ENCODE data around the gene HECW1.
"Not testable (repeated sequence)": the region's sequence is repeated elsewhere in the genome, so short reads cannot be mapped to it uniquely, and the experiment has no call there.

Gene HECW1

GRCh38 chr7:43479543-43479942 is 367.1 kb downstream of the HECW1 start:
- Histone ChIP-seq H3K9me3 (ENCODE audit: control extremely low read depth in 1 of 5, control insufficient read depth in 4 of 5, insufficient read depth in 2 of 5, low read depth in 1 of 5, low read length in 4 of 5) (no peaks in the 10 kb centered on the region), H3K36me3 (ENCODE audit: control insufficient read depth in 4 of 4, insufficient read depth in 4 of 4, low read length in 3 of 4) (no peaks in the 10 kb centered on the region), H3K27ac (ENCODE audit: insufficient read depth in 1 of 2, low read depth in 1 of 2, low read length in 2 of 2, poor library complexity in 1 of 2, severe bottlenecking in 2 of 2) (no peak overlapping the region), H3K27me3 (replicated peaks in 2 of 5; ENCODE audit: control insufficient read depth in 4 of 5, insufficient read depth in 5 of 5, low read length in 4 of 5) (peaks cover 0 to 6% (median 0%) of the 10 kb centered on the region in 5 experiments), H3K4me1 (ENCODE audit: control extremely low read depth in 1 of 4, control insufficient read depth in 4 of 4, insufficient read depth in 4 of 4, low read length in 3 of 4) (no peaks in the 10 kb centered on the region), H3K4me3 (ENCODE audit: control insufficient read depth in 1 of 7, extremely low read depth in 1 of 7, insufficient read depth in 4 of 7, low read depth in 2 of 7, low read length in 6 of 7) (no peak overlapping the region)
- 98% methylated on average over 10 of the region's 14 CpGs for WGBS (ENCODE audit: insufficient coverage)
- POLR2A ChIA-PET, result interaction anchor here (0.5 kb wide), 1 partner anchor 95 kb away, joined by 3 read pairs; no protein-coding TSS in a partner anchor
- CTCF ChIA-PET, result no interaction called here
- no peak for DNase-seq

- 86% methylated on average over 1 of the region's 4 CpGs for WGBS (ENCODE audit: insufficient coverage)
- ChIA-PET POLR2A (no interaction called here), CTCF (no interaction called here)
- Histone ChIP-seq H3K27me3 (replicated peaks in 2 of 5; ENCODE audit: control insufficient read depth in 4 of 5, insufficient read depth in 5 of 5, low read length in 4 of 5) (peaks cover 0 to 6% (median 0%) of the 10 kb centered on the region in 5 experiments), H3K4me3 (ENCODE audit: control insufficient read depth in 1 of 7, extremely low read depth in 1 of 7, insufficient read depth in 4 of 7, low read depth in 2 of 7, low read length in 6 of 7) (no peak overlapping the region), H3K9me3 (ENCODE audit: control extremely low read depth in 1 of 5, control insufficient read depth in 4 of 5, insufficient read depth in 2 of 5, low read depth in 1 of 5, low read length in 4 of 5) (no peaks in the 10 kb centered on the region), H3K36me3 (ENCODE audit: control insufficient read depth in 4 of 4, insufficient read depth in 4 of 4, low read length in 3 of 4) (no peaks in the 10 kb centered on the region), H3K27ac (ENCODE audit: insufficient read depth in 1 of 2, low read depth in 1 of 2, low read length in 2 of 2, poor library complexity in 1 of 2, severe bottlenecking in 2 of 2) (no peak overlapping the region), H3K4me1 (ENCODE audit: control extremely low read depth in 1 of 4, control insufficient read depth in 4 of 4, insufficient read depth in 4 of 4, low read length in 3 of 4) (no peaks in the 10 kb centered on the region)
- DNase-seq, result no peak
These were observed 368.1 kb downstream of the HECW1 start for GRCh38 chr7:43480581-43480980.

GRCh38 chr7:43481902-43482678 is 369.6 kb downstream of the HECW1 start:
- Histone ChIP-seq H3K27ac (ENCODE audit: insufficient read depth in 1 of 2, low read depth in 1 of 2, low read length in 2 of 2, poor library complexity in 1 of 2, severe bottlenecking in 2 of 2) (no peak overlapping the region), H3K4me1 (ENCODE audit: control extremely low read depth in 1 of 4, control insufficient read depth in 4 of 4, insufficient read depth in 4 of 4, low read length in 3 of 4) (no peaks in the 10 kb centered on the region), H3K36me3 (ENCODE audit: control insufficient read depth in 4 of 4, insufficient read depth in 4 of 4, low read length in 3 of 4) (no peaks in the 10 kb centered on the region), H3K4me3 (ENCODE audit: control insufficient read depth in 1 of 7, extremely low read depth in 1 of 7, insufficient read depth in 4 of 7, low read depth in 2 of 7, low read length in 6 of 7) (no peak overlapping the region), H3K9me3 (ENCODE audit: control extremely low read depth in 1 of 5, control insufficient read depth in 4 of 5, insufficient read depth in 2 of 5, low read depth in 1 of 5, low read length in 4 of 5) (no peaks in the 10 kb centered on the region), H3K27me3 (replicated peaks in 2 of 5; ENCODE audit: control insufficient read depth in 4 of 5, insufficient read depth in 5 of 5, low read length in 4 of 5) (peaks cover 0 to 6% (median 0%) of the 10 kb centered on the region in 5 experiments)
- 93% methylated on average over 6 of the region's 8 CpGs for WGBS (ENCODE audit: insufficient coverage)
- DNase-seq, result no peak
- CTCF ChIA-PET, result no interaction called here
- POLR2A ChIA-PET, result no interaction called here

- Histone ChIP-seq H3K36me3 (ENCODE audit: control insufficient read depth in 4 of 4, insufficient read depth in 4 of 4, low read length in 3 of 4) (no peaks in the 10 kb centered on the region), H3K27me3 (replicated peaks in 2 of 5; ENCODE audit: control insufficient read depth in 4 of 5, insufficient read depth in 5 of 5, low read length in 4 of 5) (peaks cover 0 to 6% (median 0%) of the 10 kb centered on the region in 5 experiments), H3K27ac (ENCODE audit: insufficient read depth in 1 of 2, low read depth in 1 of 2, low read length in 2 of 2, poor library complexity in 1 of 2, severe bottlenecking in 2 of 2) (no peak overlapping the region), H3K9me3 (ENCODE audit: control extremely low read depth in 1 of 5, control insufficient read depth in 4 of 5, insufficient read depth in 2 of 5, low read depth in 1 of 5, low read length in 4 of 5) (no peaks in the 10 kb centered on the region), H3K4me3 (ENCODE audit: control insufficient read depth in 1 of 7, extremely low read depth in 1 of 7, insufficient read depth in 4 of 7, low read depth in 2 of 7, low read length in 6 of 7) (no peak overlapping the region), H3K4me1 (ENCODE audit: control extremely low read depth in 1 of 4, control insufficient read depth in 4 of 4, insufficient read depth in 4 of 4, low read length in 3 of 4) (no peaks in the 10 kb centered on the region)
- no peak for DNase-seq
- POLR2A ChIA-PET, result no interaction called here
- CTCF ChIA-PET, result no interaction called here
- WGBS (ENCODE audit: insufficient coverage), result 100% methylated on average over 3 of the region's 5 CpGs
These were observed 370.3 kb downstream of the HECW1 start for GRCh38 chr7:43482679-43483252.

GRCh38 chr7:43484678-43485395 is 372.4 kb downstream of the HECW1 start:
- CTCF ChIA-PET, result no interaction called here
- 53% methylated on average over 2 of the region's 6 CpGs for WGBS (ENCODE audit: insufficient coverage)

GRCh38 chr7:43485580-43485979 is 373.1 kb downstream of the HECW1 start:
- CTCF ChIA-PET, result no interaction called here
- Histone ChIP-seq H3K27ac (ENCODE audit: insufficient read depth in 1 of 2, low read depth in 1 of 2, low read length in 2 of 2, poor library complexity in 1 of 2, severe bottlenecking in 2 of 2) (no peak overlapping the region), H3K36me3 (ENCODE audit: control insufficient read depth in 4 of 4, insufficient read depth in 4 of 4, low read length in 3 of 4) (no peaks in the 10 kb centered on the region)

More at GRCh38 chr7:43484678-43485395, 372.4 kb downstream of the HECW1 start:
- H3K4me3 ChIP-seq (ENCODE audit: control insufficient read depth in 1 of 7, extremely low read depth in 1 of 7, insufficient read depth in 4 of 7, low read depth in 2 of 7, low read length in 6 of 7), result no peak overlapping the region
- DNase-seq, result peak in 1 of 3 donors; percentile 10
- POLR2A ChIA-PET, result no interaction called here
- peaks cover 0 to 6% (median 0%) of the 10 kb centered on the region in 5 experiments for H3K27me3 ChIP-seq (replicated peaks in 2 of 5; ENCODE audit: control insufficient read depth in 4 of 5, insufficient read depth in 5 of 5, low read length in 4 of 5)
- H3K9me3 ChIP-seq (ENCODE audit: control extremely low read depth in 1 of 5, control insufficient read depth in 4 of 5, insufficient read depth in 2 of 5, low read depth in 1 of 5, low read length in 4 of 5), result no peaks in the 10 kb centered on the region
- no peaks in the 10 kb centered on the region for H3K4me1 ChIP-seq (ENCODE audit: control extremely low read depth in 1 of 4, control insufficient read depth in 4 of 4, insufficient read depth in 4 of 4, low read length in 3 of 4)
- no peak overlapping the region for H3K27ac ChIP-seq (ENCODE audit: insufficient read depth in 1 of 2, low read depth in 1 of 2, low read length in 2 of 2, poor library complexity in 1 of 2, severe bottlenecking in 2 of 2)
- H3K36me3 ChIP-seq (ENCODE audit: control insufficient read depth in 4 of 4, insufficient read depth in 4 of 4, low read length in 3 of 4), result no peaks in the 10 kb centered on the region

GRCh38 chr7:43486008-43486407 is 373.6 kb downstream of the HECW1 start:
- DNase-seq, POLR2A ChIA-PET: not testable (repeated sequence)

More at GRCh38 chr7:43485580-43485979, 373.1 kb downstream of the HECW1 start:
- H3K9me3 ChIP-seq (ENCODE audit: control extremely low read depth in 1 of 5, control insufficient read depth in 4 of 5, insufficient read depth in 2 of 5, low read depth in 1 of 5, low read length in 4 of 5), result no peaks in the 10 kb centered on the region
- H3K27me3 ChIP-seq (replicated peaks in 2 of 5; ENCODE audit: control insufficient read depth in 4 of 5, insufficient read depth in 5 of 5, low read length in 4 of 5), result peaks cover 0 to 6% (median 0%) of the 10 kb centered on the region in 5 experiments
- H3K4me1 ChIP-seq (ENCODE audit: control extremely low read depth in 1 of 4, control insufficient read depth in 4 of 4, insufficient read depth in 4 of 4, low read length in 3 of 4), result no peaks in the 10 kb centered on the region
- no CpG with 5 or more reads among the region's 2 CpGs for WGBS (ENCODE audit: insufficient coverage)
- no peak overlapping the region for H3K4me3 ChIP-seq (ENCODE audit: control insufficient read depth in 1 of 7, extremely low read depth in 1 of 7, insufficient read depth in 4 of 7, low read depth in 2 of 7, low read length in 6 of 7)
- POLR2A ChIA-PET, result no interaction called here
- DNase-seq, result no peak

More at GRCh38 chr7:43486008-43486407, 373.6 kb downstream of the HECW1 start:
- H3K4me1 ChIP-seq (ENCODE audit: control extremely low read depth in 1 of 4, control insufficient read depth in 4 of 4, insufficient read depth in 4 of 4, low read length in 3 of 4); H3K36me3 ChIP-seq (ENCODE audit: control insufficient read depth in 4 of 4, insufficient read depth in 4 of 4, low read length in 3 of 4); H3K9me3 ChIP-seq (ENCODE audit: control extremely low read depth in 1 of 5, control insufficient read depth in 4 of 5, insufficient read depth in 2 of 5, low read depth in 1 of 5, low read length in 4 of 5); CTCF ChIA-PET; H3K27me3 ChIP-seq (replicated peaks in 2 of 5; ENCODE audit: control insufficient read depth in 4 of 5, insufficient read depth in 5 of 5, low read length in 4 of 5); H3K27ac ChIP-seq (ENCODE audit: insufficient read depth in 1 of 2, low read depth in 1 of 2, low read length in 2 of 2, poor library complexity in 1 of 2, severe bottlenecking in 2 of 2); H3K4me3 ChIP-seq (ENCODE audit: control insufficient read depth in 1 of 7, extremely low read depth in 1 of 7, insufficient read depth in 4 of 7, low read depth in 2 of 7, low read length in 6 of 7): not testable (repeated sequence)
- WGBS (ENCODE audit: insufficient coverage), result 80% methylated on average over 3 of the region's 5 CpGs

Data from common myeloid progenitor, CD34-positive (primary cell).